Renal cortex interstitium (tissue), 11 donors: ENCODE measurements around the gene NOS1AP. TPM values are rescaled to one million over a fixed set of nuclear protein-coding genes. Genes with fewer than 3 reads are reported as not detected.

Source experiments
- DNase-seq, 11 donors: peaks; one replicate each; pipeline ENCODE4 v3.0.0-alpha.2; 2013; ENCODE audit warnings: low read depth in 9 of 11, low spot score in 4 of 11; ENCODE audit errors: extremely low read depth in 1 of 11
- polyA plus RNA-seq, 3 donors: library from polyadenylated mRNA; unstranded; fragments of 120-200 nt; gene quantifications; one replicate each; pipeline ENCODE4 v1.2.1, GENCODE V29; 2013; ENCODE audit not compliant: insufficient read length in 3 of 3

Gene NOS1AP
- polyA plus RNA-seq, 3 donors, result 9.6 to 18.0 (median 10.4) TPM

DNA sequence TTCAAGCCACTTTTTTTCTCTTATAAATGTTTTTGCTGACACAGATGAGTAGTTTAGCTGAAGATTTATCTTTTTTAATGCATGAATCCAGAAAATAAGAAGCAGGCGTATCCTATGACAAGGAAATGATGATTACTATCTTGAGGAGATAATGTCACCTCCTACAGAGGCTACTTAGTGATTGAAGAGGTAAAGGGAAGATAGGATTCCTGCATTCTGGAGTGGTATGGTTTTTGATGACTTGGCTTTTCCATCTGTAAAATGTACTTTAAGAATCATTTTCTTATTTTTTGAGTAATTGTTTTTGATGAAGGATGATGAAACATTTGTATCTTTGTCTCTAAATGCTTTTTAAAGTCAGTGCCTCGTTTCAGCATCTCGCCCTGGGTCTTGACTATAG, 184.3 kb downstream of the NOS1AP start:
- no peak for DNase-seq

DNA sequence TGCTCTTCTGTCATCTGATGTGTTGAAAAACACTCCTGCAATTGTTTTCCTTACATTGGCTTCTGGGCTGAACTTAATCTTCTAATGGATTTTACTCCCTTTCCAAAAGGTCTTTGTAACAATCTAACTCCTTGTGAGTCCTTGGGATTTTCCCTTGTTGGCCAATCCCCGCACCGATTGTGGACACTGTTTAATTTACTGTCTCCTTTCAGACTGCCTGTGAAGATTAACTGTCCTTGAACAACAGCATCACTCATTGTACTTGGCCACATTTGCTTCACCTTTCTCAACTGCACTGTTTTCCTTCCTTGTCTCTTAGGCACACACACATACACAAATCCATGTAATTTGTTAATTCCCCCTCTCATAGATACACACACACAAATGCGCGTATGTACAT, 186.8 kb downstream of the NOS1AP start:
- no peak for DNase-seq

DNA sequence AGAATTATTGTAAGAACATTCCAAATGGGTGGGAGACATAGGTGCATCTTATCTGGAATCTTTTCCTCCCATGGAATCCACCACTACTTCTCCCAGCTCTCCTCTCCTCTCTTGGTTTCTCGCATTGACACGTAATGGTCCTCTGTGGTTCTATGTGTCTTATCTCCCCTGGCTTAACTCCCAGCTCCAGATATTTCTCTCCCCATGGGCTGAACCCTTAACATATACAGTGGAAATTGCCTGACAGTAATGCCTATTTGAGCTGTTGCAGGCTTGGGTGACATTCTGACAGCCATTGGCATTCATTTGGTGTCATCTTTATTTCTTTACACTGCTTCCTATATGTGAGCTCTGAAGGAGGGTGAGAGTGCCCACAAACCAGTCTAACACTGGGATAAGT, 188.9 kb downstream of the NOS1AP start:
- DNase-seq, result no peak

DNA sequence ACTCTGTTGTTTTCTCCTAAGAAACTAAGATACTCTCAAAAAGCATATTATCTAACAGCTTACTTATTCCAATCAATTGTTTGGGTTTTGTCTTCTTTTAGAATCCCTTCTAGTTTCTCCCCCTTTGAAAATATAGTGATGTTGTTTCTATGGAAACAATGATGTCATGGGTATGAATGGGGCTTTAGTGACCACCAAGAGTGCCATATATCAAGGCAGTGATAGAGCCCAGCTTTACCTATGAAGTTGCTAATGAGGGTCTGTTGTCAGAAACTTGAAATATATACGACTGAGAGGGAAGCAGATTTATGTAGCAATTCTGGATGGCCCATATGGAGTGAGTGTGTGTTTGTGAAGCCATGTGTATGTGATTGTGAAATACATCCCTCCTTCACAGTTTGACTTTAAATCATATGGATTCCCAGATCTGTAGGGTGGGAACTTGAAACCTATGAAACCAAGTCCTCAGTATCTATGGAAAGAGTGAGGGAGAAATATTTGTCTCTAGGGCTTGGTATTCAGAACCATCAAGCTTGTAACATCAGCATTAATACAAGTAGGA, 190.5 kb downstream of the NOS1AP start:
- DNase-seq, result no peak

DNA sequence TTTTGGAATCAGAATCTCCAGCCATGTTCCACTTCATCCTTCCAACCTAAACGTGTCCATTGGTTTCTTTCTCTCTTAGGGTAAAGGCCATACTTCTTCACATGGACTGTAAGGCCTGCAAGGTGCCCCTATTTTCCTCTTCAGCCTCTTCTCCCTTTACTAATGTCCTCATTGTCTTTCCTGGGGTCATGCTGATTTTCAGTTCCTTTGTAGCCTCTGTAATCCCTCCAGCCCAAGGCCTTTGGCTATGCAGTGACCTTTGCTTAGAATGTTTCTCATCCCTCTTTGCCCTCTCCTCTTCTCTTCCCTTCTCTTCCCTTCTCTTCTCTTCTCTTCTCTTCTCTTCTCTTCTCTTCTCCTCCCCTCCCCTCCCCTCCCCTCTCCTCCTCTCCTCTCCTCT, 194.6 kb downstream of the NOS1AP start:
- DNase-seq, result no peak

DNA sequence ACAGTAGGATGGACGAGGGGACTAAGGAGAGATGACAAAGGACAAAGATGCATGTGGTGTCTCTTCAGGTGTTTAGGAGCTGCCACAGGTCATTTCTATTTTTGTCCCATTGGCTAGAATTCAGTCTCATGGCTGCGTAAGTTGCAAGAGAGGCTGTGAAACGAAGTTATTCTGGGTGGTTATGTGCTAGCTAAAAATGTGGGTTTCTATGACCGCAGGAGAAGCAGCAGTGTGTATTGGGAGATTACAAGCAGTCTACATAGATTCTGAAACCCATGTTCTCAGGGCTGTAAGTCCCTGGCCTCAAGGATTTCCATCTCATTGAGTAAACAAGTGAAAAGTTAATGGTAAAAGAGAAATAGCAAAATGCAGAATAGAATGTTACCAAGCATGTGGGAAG, 196.5 kb downstream of the NOS1AP start:
- no peak for DNase-seq

DNA sequence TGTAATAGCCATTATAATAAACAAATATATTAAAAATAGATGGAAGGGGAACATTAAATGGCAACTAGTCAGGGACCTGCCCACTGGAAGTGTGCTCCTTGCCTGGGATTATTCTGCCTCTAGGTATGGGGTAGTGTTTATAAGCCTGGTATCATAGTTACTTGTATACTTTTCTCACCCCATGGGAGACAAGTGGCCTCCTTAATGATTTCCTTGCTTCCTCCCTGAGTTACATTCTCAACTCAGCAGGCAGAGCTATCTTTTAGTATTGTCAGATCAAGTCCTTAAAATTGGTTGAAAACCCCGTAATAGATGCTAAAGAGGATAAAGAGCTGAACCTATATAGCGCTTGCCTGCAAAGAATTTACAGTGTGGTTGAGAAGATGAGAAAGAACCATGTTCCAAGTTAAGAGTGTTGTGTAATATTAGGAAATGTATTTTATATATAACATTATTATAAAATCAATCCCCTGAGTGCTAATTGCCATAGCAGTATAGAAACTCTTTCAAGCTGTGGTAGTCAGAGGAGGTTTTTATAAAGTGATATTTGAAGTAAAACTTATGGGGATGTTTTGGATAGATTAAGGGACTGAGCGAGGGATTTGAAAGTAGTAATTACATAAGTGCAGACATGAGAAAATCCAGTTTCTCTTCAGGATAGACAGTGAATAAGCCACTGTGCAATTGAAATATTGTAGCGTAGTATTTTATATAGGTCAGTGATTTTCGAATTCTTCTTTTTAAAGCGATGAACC, 200.7 kb downstream of the NOS1AP start:
- DNase-seq, result no peak

DNA sequence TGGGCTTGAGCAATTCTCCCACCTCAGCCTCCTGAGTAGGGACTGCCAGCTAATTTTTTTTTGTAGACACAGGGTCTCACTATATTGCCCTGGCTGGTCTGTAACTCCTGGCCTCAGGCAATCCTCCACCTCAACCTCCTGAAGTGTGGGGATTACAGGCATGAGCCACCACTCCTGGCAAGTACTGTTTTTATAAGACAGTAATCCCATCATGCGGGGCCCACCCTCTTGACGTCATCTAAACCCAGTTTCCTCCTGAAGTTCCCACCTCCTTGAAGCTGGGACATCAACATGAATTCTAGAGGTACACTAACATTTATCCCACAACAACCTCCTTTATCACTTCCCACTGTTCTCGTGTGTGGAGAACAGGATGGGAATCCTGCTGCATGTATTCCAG, 202.5 kb downstream of the NOS1AP start:
- no peak for DNase-seq

DNA sequence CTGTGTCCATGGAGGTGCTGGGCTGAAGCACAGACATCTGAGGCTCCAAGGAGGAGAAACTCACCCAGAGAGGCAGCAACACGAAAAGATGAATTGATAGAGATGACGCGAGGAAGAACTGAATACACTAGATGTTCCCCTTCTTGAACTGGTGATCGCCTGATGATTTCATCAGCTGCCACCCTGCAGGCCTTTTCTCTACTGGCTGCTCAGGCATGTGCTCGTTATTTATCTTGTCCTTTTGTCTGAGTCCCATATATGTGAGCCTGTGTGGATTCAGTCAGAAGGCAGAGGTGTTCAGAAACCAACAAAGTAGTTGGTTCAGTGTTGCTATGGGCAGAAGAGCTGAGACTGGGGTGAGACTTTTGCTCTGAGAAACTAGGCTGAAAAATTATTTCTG, 202.9 kb downstream of the NOS1AP start:
- DNase-seq, result no peak

DNA sequence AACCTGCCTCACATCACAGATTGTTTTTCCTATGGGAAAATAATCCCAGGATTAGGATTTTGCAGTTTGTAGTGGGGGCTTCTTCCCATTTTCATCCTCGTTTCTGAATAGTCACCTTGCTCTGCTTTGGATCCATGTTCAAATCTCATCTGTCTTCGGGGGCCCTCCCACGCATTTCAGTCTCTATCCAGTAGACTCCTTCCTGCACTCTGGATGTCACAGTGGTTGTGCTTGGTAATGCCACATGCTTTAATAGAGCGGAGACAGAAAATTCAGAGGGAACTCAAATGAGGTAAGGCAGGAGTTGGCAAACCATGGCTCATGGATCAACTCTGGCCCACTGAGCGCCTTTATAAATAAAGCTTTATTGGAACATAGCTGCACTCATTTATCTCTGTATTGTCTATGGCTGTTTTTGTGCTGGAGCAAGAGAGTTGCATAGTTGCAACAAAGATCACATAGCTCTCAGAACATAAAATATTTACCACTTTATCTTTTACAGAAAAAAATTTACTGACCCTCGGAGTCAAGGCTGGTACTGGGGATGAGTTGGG, 206.2 kb downstream of the NOS1AP start:
- DNase-seq, result no peak

DNA sequence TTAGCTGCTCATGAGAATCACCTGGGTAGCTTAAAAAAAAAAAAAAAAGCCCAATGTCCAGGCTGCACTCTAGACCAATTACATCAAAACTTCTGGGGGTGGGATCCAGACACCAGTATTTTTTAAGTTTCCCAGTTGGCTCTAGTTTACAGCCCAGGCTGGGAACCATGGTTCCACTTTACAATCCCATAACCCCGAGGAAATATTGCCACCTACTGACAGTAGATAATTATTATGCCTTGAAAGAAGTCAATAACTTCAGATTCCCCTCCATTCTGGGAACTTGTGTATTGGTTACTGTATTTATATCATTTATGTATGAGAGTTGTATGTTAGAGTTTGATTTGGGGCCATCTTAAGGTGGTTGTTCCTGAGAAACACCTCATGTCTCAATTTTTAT, 207.0 kb downstream of the NOS1AP start:
- no peak for DNase-seq

DNA sequence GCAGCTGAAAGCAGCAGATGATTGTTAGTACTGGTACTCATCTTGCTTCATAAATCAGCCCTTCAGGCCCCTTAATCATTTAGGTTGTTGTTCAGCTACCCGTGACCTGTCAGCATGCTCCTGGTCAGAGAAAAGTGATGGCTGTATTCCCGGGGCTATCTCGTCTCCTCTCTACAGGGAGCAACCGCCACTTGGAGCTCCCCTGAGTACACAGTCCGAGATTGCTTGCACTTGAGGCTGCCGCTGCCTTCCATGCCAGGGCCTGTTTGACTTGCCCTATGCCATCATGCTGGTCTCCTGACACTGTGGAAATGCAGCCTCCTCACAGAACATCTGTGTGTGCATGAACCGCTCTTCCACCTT, 209.6 kb downstream of the NOS1AP start:
- peak in 2 of 11 donors; percentile 14 to 15 for DNase-seq

DNA sequence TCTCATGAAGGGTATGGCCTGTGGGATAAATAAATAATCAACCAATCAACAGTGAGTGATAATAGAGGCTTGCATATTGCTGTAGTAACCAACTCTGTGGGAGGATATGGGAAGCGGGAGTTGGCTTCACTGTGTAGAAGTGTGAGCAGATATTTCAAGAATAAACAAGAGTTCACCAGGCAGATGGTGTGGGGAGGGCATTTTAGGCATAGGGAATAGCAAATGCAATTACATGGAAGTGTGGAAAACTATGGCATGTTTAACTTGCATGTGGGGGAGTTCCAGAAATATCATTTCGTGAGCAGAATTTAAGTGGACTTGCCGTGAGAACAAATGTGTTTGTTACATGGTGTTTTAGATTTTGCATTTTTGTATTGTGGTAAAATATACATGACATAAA, 211.9 kb downstream of the NOS1AP start:
- DNase-seq, result no peak

DNA sequence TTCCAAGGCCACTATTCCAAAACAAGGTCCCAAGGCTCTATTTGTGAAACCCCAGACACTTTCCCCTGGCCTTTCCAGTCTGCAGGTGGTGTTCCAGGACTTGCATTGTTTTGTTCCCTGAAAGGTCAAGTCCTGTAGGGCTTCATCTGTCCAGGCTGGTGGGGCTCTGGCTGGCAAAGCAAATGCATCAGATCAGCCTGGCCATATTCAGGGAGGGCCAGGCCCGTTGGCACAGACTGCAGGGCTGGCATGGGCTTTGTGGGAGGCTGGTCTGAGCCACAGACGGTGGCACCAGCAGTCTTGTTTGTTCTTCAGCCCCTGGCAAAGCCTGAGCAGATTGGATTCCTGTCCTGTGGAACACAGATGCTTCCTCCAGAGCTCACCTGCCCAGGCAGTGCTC, 214.2 kb downstream of the NOS1AP start:
- no peak for DNase-seq

DNA sequence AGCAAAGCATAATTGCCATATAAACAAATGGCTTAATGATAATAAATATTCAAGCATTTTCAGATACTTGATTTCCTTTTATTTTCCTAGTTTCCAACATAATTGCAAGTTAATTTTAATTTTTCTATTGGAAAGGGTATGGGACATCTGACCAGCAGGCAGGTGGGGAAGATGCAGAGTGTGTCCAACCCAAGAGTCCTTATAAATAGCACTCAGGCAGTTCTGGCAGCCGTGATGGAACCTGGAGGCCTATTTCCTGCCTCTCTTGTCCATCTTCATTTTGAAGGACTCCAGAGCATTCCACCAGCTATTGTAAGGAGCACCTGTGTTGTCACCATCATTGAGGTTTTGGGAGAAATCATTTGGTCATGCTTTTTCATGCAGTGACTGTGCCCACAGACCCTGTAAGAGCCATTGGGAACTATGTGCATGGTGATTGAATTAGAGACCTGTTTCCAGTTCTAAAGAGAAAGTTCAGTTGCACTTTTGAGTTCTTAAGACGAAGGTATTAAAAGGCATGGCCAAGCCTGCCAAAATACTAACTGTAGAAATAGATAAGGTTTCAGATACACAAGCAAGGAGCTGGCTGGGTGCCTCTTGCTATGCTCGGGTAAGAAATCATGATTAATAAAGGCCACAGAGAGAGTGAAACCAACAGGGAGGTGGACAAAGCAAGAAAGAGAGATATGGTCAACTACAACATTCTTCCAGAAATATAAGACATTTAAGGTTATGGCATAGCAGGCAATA, 214.9 kb downstream of the NOS1AP start:
- DNase-seq, result no peak

DNA sequence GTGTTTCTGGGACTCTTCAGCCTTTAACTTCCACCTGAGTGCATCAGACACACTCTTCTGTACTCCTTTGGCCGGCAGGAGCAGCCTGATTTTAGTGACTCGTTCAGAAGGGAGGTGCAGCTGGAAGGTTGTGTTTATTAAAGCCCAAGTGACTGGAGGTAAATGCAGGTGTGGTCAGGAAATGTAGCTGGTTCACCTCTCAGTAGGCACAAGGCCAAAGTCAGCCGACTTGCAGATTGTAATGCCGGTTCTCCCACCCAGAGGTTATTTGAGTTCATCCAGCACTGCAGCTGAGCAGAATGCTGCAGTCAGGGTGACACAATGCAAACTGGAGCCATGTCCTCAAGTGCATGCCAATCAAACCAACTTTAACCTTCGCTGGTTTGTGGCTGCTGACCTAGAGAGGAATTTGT, 215.7 kb downstream of the NOS1AP start:
- peak in 9 of 11 donors; percentile 33 to 75 (median 50) for DNase-seq

DNA sequence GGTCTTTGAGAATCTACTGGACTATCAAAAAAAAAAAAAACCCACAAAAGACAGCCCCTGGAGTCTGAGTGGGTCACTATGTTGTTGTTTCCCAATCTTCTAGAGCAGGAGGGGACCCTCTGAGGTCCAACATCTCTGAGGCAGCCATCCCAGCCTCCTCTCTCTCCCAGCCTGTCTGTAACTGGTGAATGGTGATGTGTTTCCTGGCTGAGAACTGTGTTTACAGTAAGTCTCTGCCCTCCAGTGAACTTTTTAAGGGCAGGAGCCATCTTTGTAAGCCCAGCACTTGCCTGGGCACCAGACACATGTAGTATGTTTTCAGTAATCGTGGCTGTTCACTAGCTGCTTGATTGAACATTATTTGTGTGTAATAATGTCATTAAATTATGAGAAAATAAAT, 221.5 kb downstream of the NOS1AP start:
- DNase-seq, result no peak

DNA sequence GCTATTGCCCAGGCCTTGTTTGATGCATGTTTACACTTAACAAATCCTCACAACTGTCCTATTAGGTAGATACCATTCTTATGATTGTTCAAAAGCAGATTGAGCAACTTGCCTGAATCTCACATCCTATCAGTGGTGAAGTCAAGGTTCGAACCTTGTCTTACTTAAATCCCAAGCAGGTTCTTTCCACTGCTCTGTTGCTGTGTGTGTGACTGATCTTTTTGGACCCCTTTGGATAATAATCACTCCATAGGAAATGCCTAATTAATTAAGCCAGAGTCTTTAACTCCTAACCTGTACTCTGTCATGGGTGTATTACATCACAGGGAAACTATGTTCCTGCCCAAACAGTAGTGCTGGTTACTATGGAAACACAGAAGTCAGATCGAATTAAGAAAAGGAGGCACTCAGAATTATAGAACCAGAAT, 222.9 kb downstream of the NOS1AP start:
- DNase-seq, result no peak

DNA sequence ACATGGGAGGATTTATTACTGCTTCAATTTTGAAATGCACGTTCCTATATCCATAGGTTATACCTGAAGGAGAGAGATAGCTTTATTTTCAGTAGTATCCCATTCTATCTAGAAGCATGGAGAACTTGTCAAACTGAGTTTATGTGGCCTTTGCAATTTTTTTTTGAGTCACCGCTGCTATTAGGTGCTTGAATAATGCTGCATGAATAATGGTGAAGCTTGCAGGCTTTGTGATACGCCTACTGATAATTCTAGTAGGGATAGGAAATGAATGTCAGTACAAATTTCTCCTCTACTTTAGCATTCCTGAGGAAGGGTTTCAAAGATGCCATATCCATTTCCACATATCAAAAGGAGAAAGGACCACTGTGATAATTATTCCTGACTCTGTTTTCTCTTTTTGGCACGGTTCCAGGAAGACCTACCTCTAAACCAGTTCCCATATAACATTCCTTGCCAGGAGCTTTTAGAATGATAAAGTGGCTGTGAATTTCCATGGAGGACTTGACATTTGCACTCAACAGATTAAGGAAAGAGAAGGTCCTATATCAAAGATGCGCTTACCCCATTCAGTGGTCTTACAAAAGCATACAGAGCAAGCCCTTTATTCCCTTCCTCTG, 223.7 kb downstream of the NOS1AP start:
- DNase-seq, result no peak

DNA sequence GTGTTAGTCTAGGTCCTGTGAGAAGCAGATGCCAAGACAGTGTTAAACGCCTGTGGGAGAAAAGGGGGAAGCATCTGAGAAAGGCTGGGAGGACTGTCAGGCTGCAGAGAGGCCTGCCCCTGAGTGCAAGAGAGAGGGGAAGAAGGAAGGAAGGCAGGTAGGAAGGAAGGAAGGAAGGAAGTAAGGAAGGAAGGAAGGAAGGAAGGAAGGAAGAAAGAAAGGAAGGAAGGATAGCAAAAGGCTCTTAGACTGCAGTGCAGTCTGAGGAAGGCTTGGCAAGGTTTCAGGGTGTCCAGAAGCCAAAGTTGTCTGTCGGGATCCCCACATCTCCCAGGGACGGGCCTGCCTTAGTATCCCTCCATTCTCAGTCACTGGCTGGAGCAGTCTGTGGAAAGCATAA, 224.5 kb downstream of the NOS1AP start:
- no peak for DNase-seq
